Measurements from ENCODE around the gene SLC39A10.

Gene SLC39A10

GRCh38 chr2:195626507-195626906 lies 30.5 kb upstream of the SLC39A10 start:
- FAIRE-seq (no peak), DNase-seq (ENCODE audit: insufficient read length, low spot score) (no peak)
- TF ChIP-seq TAF1 (IDR thresholded peaks at IDR 0.05; ENCODE audit: low read depth, low read length) = no peak
- no peak for TF ChIP-seq PAX5 (IDR thresholded peaks at IDR 0.05; ENCODE audit: insufficient read depth, low read length, severe bottlenecking)
- TF ChIP-seq SPI1 (IDR thresholded peaks at IDR 0.05; ENCODE audit: low read depth, low read length) = no peak
- no peak for TF ChIP-seq POLR2AphosphoS5 (IDR thresholded peaks at IDR 0.05; ENCODE audit: low read depth, low read length)
- no peak for TF ChIP-seq POLR2A (IDR thresholded peaks at IDR 0.05; ENCODE audit: low read depth, low read length)
- TF ChIP-seq POU2F2 (IDR thresholded peaks at IDR 0.05; ENCODE audit: low read depth, low read length) = no peak

- FAIRE-seq (no peak), DNase-seq (ENCODE audit: insufficient read length, low spot score) (no peak)
- TF ChIP-seq POU2F2 (IDR thresholded peaks at IDR 0.05; ENCODE audit: low read depth, low read length) = no peak
- TF ChIP-seq SPI1 (IDR thresholded peaks at IDR 0.05; ENCODE audit: low read depth, low read length) = no peak
Measured at GRCh38 chr2:195628666-195629065, 28.4 kb upstream of the SLC39A10 start.

- FAIRE-seq = no peak
- DNase-seq (ENCODE audit: insufficient read length, low spot score) = no peak
- no peak for TF ChIP-seq TAF1 (IDR thresholded peaks at IDR 0.05; ENCODE audit: low read depth, low read length)
- TF ChIP-seq PAX5 (IDR thresholded peaks at IDR 0.05; ENCODE audit: insufficient read depth, low read length, severe bottlenecking) = no peak
- TF ChIP-seq SPI1 (IDR thresholded peaks at IDR 0.05; ENCODE audit: low read depth, low read length) = no peak
- no peak for TF ChIP-seq POU2F2 (IDR thresholded peaks at IDR 0.05; ENCODE audit: low read depth, low read length)
- TF ChIP-seq POLR2A (IDR thresholded peaks at IDR 0.05; ENCODE audit: low read depth, low read length) = no peak
Measured at GRCh38 chr2:195632856-195633572, 24.0 kb upstream of the SLC39A10 start.

GRCh38 chr2:195633573-195633870 lies 23.5 kb upstream of the SLC39A10 start:
- no peak for FAIRE-seq

GRCh38 chr2:195633974-195634373 lies 23.1 kb upstream of the SLC39A10 start:
- FAIRE-seq (no peak), DNase-seq (ENCODE audit: insufficient read length, low spot score) (no peak)
- no peak for TF ChIP-seq POLR2AphosphoS5 (IDR thresholded peaks at IDR 0.05; ENCODE audit: low read depth, low read length)
- TF ChIP-seq POU2F2 (IDR thresholded peaks at IDR 0.05; ENCODE audit: low read depth, low read length) = no peak
- TF ChIP-seq POLR2A (IDR thresholded peaks at IDR 0.05; ENCODE audit: low read depth, low read length) = no peak
- TF ChIP-seq PAX5 (IDR thresholded peaks at IDR 0.05; ENCODE audit: insufficient read depth, low read length, severe bottlenecking) = no peak

More at GRCh38 chr2:195633573-195633870, 23.5 kb upstream of the SLC39A10 start:
- DNase-seq (ENCODE audit: insufficient read length, low spot score) = no peak
- TF ChIP-seq POLR2AphosphoS5 (IDR thresholded peaks at IDR 0.05; ENCODE audit: low read depth, low read length) (no peak), POU2F2 (IDR thresholded peaks at IDR 0.05; ENCODE audit: low read depth, low read length) (no peak), POLR2A (IDR thresholded peaks at IDR 0.05; ENCODE audit: low read depth, low read length) (no peak), SPI1 (IDR thresholded peaks at IDR 0.05; ENCODE audit: low read depth, low read length) (no peak), TAF1 (IDR thresholded peaks at IDR 0.05; ENCODE audit: low read depth, low read length) (no peak), PAX5 (IDR thresholded peaks at IDR 0.05; ENCODE audit: insufficient read depth, low read length, severe bottlenecking) (no peak)

GRCh38 chr2:195636890-195637289 lies 20.1 kb upstream of the SLC39A10 start:
- no peak for TF ChIP-seq SPI1 (IDR thresholded peaks at IDR 0.05; ENCODE audit: low read depth, low read length)
- TF ChIP-seq POLR2A (IDR thresholded peaks at IDR 0.05; ENCODE audit: low read depth, low read length) = no peak
- DNase-seq (ENCODE audit: insufficient read length, low spot score) (no peak), FAIRE-seq (no peak)

- no peak for DNase-seq (ENCODE audit: insufficient read length, low spot score)
- FAIRE-seq = no peak
- TF ChIP-seq POLR2AphosphoS5 (IDR thresholded peaks at IDR 0.05; ENCODE audit: low read depth, low read length) (no peak), POLR2A (IDR thresholded peaks at IDR 0.05; ENCODE audit: low read depth, low read length) (no peak), SPI1 (IDR thresholded peaks at IDR 0.05; ENCODE audit: low read depth, low read length) (no peak), TAF1 (IDR thresholded peaks at IDR 0.05; ENCODE audit: low read depth, low read length) (no peak), PAX5 (IDR thresholded peaks at IDR 0.05; ENCODE audit: insufficient read depth, low read length, severe bottlenecking) (no peak), POU2F2 (IDR thresholded peaks at IDR 0.05; ENCODE audit: low read depth, low read length) (no peak)
Measured at GRCh38 chr2:195638750-195639149, 18.3 kb upstream of the SLC39A10 start.

GRCh38 chr2:195639238-195639858 lies 17.7 kb upstream of the SLC39A10 start:
- DNase-seq (ENCODE audit: insufficient read length, low spot score) (no peak), FAIRE-seq (no peak)
- TF ChIP-seq TAF1 (IDR thresholded peaks at IDR 0.05; ENCODE audit: low read depth, low read length) = no peak
- TF ChIP-seq SPI1 (IDR thresholded peaks at IDR 0.05; ENCODE audit: low read depth, low read length) = no peak
- no peak for TF ChIP-seq POU2F2 (IDR thresholded peaks at IDR 0.05; ENCODE audit: low read depth, low read length)
- no peak for TF ChIP-seq POLR2AphosphoS5 (IDR thresholded peaks at IDR 0.05; ENCODE audit: low read depth, low read length)
- TF ChIP-seq PAX5 (IDR thresholded peaks at IDR 0.05; ENCODE audit: insufficient read depth, low read length, severe bottlenecking) = no peak
- TF ChIP-seq POLR2A (IDR thresholded peaks at IDR 0.05; ENCODE audit: low read depth, low read length) = no peak

DNA sequence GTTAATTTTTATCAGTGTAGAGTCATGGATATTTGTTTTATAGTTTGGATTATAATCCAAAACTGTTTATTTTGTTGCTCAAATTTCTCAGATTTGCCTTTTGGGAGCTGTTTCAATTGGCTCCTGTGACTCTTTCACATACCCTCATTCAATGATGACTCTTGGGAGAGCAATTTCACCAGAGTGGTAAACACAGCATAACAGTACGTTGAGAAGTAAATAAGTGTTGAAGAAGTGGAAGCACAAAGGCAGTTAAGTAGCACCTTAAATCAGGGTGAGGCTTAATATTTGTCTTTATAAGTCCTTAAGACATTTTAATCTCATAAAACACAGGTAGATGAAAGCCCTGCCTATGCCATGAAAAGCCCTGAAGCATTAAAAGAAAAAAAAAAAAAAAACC lies 17.1 kb upstream of the SLC39A10 start:
- no peak for TF ChIP-seq TAF1 (IDR thresholded peaks at IDR 0.05; ENCODE audit: low read depth, low read length)
- no peak for TF ChIP-seq SPI1 (IDR thresholded peaks at IDR 0.05; ENCODE audit: low read depth, low read length)
- TF ChIP-seq POU2F2 (IDR thresholded peaks at IDR 0.05; ENCODE audit: low read depth, low read length) = no peak
- FAIRE-seq = no peak
- DNase-seq (ENCODE audit: insufficient read length, low spot score) = no peak

- FAIRE-seq = no peak
- no peak for DNase-seq (ENCODE audit: insufficient read length, low spot score)
- TF ChIP-seq POLR2A (IDR thresholded peaks at IDR 0.05; ENCODE audit: low read depth, low read length) (no peak), TAF1 (IDR thresholded peaks at IDR 0.05; ENCODE audit: low read depth, low read length) (no peak), PAX5 (IDR thresholded peaks at IDR 0.05; ENCODE audit: insufficient read depth, low read length, severe bottlenecking) (no peak), POU2F2 (IDR thresholded peaks at IDR 0.05; ENCODE audit: low read depth, low read length) (no peak), SPI1 (IDR thresholded peaks at IDR 0.05; ENCODE audit: low read depth, low read length) (no peak)
Measured at GRCh38 chr2:195642027-195642678, 14.9 kb upstream of the SLC39A10 start.
